PFSK-1 (cell line): ENCODE results near the gene VPS45.

ENCODE experiments used
- POLR2AphosphoS5 ChIP-seq: IDR thresholded peaks from 2 replicates; pipeline ENCODE4 v1.6.1; 2012; ENCODE audit warnings: low read depth, mild to moderate bottlenecking, control low read depth, low read length, moderate library complexity
- SIN3A ChIP-seq: IDR thresholded peaks from 2 replicates; pipeline ENCODE4 v1.6.1; 2012; ENCODE audit warnings: mild to moderate bottlenecking, low read length, moderate library complexity, borderline replicate concordance; ENCODE audit not compliant: insufficient read depth
- TAF1 ChIP-seq: IDR thresholded peaks from 2 replicates; pipeline ENCODE4 v1.6.1; 2012; ENCODE audit warnings: low read length, control low read depth, borderline replicate concordance; ENCODE audit not compliant: insufficient read depth
- TF ChIP-seq, protein P1 (sequence below), 2 experiments: IDR thresholded peaks; 2 replicates each; pipeline versions ENCODE4 v1.6.1 to v1.8.0; 2011 to 2012; ENCODE audit warnings: low read depth in 2 of 2, low read length in 2 of 2, control low read depth in 1 of 2, inconsistent platforms in 1 of 2, mild to moderate bottlenecking in 1 of 2, moderate library complexity in 1 of 2; ENCODE audit not compliant: insufficient read depth in 1 of 2

DNA sequence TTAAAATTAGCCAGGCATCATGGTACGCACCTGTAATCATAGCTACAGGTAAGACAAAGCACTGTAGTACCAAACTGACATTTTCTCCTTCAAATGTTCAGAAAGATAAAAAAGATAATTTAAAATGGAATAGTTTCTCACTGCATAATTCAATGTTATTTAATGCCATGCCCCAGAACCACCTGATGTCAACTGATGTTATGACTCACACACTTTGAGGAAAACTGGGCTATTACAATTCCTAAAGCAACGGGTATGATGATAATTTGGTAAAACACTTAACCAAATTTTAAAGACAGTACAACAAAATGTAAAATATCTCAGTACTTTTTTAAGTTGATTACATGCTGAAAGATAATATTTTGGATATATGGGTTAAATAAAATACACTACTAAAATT, 59.2 kb downstream of the VPS45 start:
- TF ChIP-seq POLR2AphosphoS5 (no peak), SIN3A (no peak), TAF1 (no peak)
- TF ChIP-seq, protein P1, sequence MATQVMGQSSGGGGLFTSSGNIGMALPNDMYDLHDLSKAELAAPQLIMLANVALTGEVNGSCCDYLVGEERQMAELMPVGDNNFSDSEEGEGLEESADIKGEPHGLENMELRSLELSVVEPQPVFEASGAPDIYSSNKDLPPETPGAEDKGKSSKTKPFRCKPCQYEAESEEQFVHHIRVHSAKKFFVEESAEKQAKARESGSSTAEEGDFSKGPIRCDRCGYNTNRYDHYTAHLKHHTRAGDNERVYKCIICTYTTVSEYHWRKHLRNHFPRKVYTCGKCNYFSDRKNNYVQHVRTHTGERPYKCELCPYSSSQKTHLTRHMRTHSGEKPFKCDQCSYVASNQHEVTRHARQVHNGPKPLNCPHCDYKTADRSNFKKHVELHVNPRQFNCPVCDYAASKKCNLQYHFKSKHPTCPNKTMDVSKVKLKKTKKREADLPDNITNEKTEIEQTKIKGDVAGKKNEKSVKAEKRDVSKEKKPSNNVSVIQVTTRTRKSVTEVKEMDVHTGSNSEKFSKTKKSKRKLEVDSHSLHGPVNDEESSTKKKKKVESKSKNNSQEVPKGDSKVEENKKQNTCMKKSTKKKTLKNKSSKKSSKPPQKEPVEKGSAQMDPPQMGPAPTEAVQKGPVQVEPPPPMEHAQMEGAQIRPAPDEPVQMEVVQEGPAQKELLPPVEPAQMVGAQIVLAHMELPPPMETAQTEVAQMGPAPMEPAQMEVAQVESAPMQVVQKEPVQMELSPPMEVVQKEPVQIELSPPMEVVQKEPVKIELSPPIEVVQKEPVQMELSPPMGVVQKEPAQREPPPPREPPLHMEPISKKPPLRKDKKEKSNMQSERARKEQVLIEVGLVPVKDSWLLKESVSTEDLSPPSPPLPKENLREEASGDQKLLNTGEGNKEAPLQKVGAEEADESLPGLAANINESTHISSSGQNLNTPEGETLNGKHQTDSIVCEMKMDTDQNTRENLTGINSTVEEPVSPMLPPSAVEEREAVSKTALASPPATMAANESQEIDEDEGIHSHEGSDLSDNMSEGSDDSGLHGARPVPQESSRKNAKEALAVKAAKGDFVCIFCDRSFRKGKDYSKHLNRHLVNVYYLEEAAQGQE (IDR thresholded peaks at IDR 0.05; ENCODE audit: insufficient read depth in 1 of 2, low read depth in 2 of 2, low read length in 2 of 2), result no peak
